A673 (cell line): Measurements from ENCODE around the gene RAB26.

Experiments used
- CTCF ChIP-seq: fragments of 300-800, 200-600 bp; sonication (generic); conservative IDR thresholded peaks from 2 replicates; pipeline ENCODE4 v1.5.1; 2017; ENCODE audit warnings: low read depth, mild to moderate bottlenecking, antibody characterized with exemption, low read length, moderate library complexity, mixed read lengths
- EZH2 ChIP-seq: fragments of 200-600 bp; sonication (generic); IDR thresholded peaks from 2 replicates; pipeline ENCODE4 v1.6.1; 2017; ENCODE audit warnings: borderline replicate concordance, low read depth, mild to moderate bottlenecking, mixed read lengths, antibody characterized with exemption, low read length; ENCODE audit not compliant: poor library complexity, severe bottlenecking

- TF ChIP-seq CTCF (no peak), EZH2 (no peak)
Measured at GRCh38 chr16:2147378-2147777, 1.0 kb upstream of the RAB26 start.
